HL-60 (cell line): ENCODE results near the gene DOK1.

Experiments
- DNase-seq, 2 experiments: peaks; one replicate each; pipeline ENCODE4 v3.0.0-alpha.2; 2010 to 2020; ENCODE audit warnings: low read depth in 1 of 2, low spot score in 1 of 2
- H3K27ac ChIP-seq: fragments of 250-450 bp; sonication (Bioruptor Pico); replicated peaks from 2 replicates; pipeline ENCODE4 v1.5.1; 2020; ENCODE audit warnings: mild to moderate bottlenecking, moderate library complexity
- H3K27me3 ChIP-seq: fragments of 250-450 bp; sonication (Bioruptor Pico); 2 replicates; pipeline ENCODE4 v1.5.1; 2021; ENCODE audit warnings: mild to moderate bottlenecking, moderate library complexity; ENCODE audit not compliant: insufficient read depth, poor library complexity, severe bottlenecking
- H3K4me3 ChIP-seq: replicated peaks from 2 replicates; pipeline ENCODE4 v1.5.1; 2011; ENCODE audit warnings: mild to moderate bottlenecking, control low read depth, low read length; ENCODE audit not compliant: insufficient read depth
- CTCF ChIP-seq: IDR thresholded peaks from one replicate; pipeline ENCODE4 v1.5.1; 2011; ENCODE audit warnings: low read length, control low read depth, inconsistent platforms; ENCODE audit not compliant: insufficient read depth
- GABPA ChIP-seq: IDR thresholded peaks from 2 replicates; pipeline ENCODE4 v1.6.1; 2012; ENCODE audit warnings: low read depth
- POLR2AphosphoS5 ChIP-seq: IDR thresholded peaks from 2 replicates; pipeline ENCODE4 v1.6.1; 2012; ENCODE audit warnings: low read depth
- REST ChIP-seq: IDR thresholded peaks from 2 replicates; pipeline ENCODE4 v1.6.1; 2012; ENCODE audit warnings: low read depth; ENCODE audit not compliant: insufficient replicate concordance
- SPI1 ChIP-seq: IDR thresholded peaks from 2 replicates; pipeline ENCODE4 v1.6.1; 2012; ENCODE audit warnings: low read depth, mild to moderate bottlenecking, borderline replicate concordance

DOK1 gene

GRCh38 chr2:74536166-74536950 lies 18.2 kb upstream of the DOK1 start:
- TF ChIP-seq GABPA (no peak), REST (no peak), SPI1 (no peak), POLR2AphosphoS5 (no peak), CTCF (no peak)
- DNase-seq = no peak
- no peak overlapping the region for H3K27ac ChIP-seq
- H3K4me3 ChIP-seq = no peak overlapping the region
- no peaks in the 10 kb centered on the region for H3K27me3 ChIP-seq

- TF ChIP-seq POLR2AphosphoS5 (no peak), REST (no peak)
- no peak overlapping the region for H3K27ac ChIP-seq
- no peak overlapping the region for H3K4me3 ChIP-seq
- no peaks in the 10 kb centered on the region for H3K27me3 ChIP-seq
- DNase-seq = no peak
Measured at GRCh38 chr2:74537140-74537539, 17.4 kb upstream of the DOK1 start.

GRCh38 chr2:74538881-74539339 lies 15.6 kb upstream of the DOK1 start:
- peak in 1 of 2 experiments; percentile 33 for DNase-seq
- TF ChIP-seq REST = no peak
- no peak for TF ChIP-seq POLR2AphosphoS5
- TF ChIP-seq SPI1 = no peak
- no peak for TF ChIP-seq GABPA
- no peak for TF ChIP-seq CTCF
- H3K4me3 ChIP-seq = no peak overlapping the region
- H3K27me3 ChIP-seq = no peaks in the 10 kb centered on the region
- no peak overlapping the region for H3K27ac ChIP-seq
